HepG2 (cell line): ENCODE data around the gene FAM171A2. TPM values are rescaled to one million over a fixed set of nuclear protein-coding genes. Genes with fewer than 3 reads are reported as not detected.

Experiments used
- ATAC-seq: fragments of 200-7000 bp; cut with Tn5 transposase; 3 replicates; pipeline ENCODE4 v1.9.1; 2020; ENCODE audit warnings: mild to moderate bottlenecking, moderate library complexity
- BruUV-seq: library from RNA; stranded (reverse); fragments of 400-500 nt; replicated peaks from 2 replicates; lab custom pipeline; 2021; lab: Mats Ljungman, UMichigan
- CTCF ChIA-PET: fragments of 300-600 bp; formaldehyde crosslinking; extraction: SDS; loops from one replicate; lab custom pipeline; 2021; ENCODE audit warnings: low total read pairs, inconsistent platforms, low intra/inter-chr PET ratio; lab: Yijun Ruan, JAX
- POLR2A ChIA-PET: fragments of 350-600 bp; sonication (Branson Sonifier 250); formaldehyde crosslinking; loops from one replicate; lab custom pipeline; 2020; ENCODE audit warnings: antibody characterized with exemption, inconsistent platforms; lab: Yijun Ruan, JAX
- DNase-seq: peaks from one replicate; pipeline ENCODE4 v3.0.0-alpha.2; 2015; ENCODE audit warnings: low spot score
- FAIRE-seq: peaks from 3 replicates; lab custom pipeline; 2011; peaks lifted over from hg19 to GRCh38; lab: Jason Lieb, UNC
- H2AFZ ChIP-seq: one replicate; pipeline ENCODE4 v1.6.1; 2011; ENCODE audit warnings: low read length, inconsistent platforms
- H3K27ac ChIP-seq: fragments of 300-600 bp; 3 replicates; pipeline ENCODE4 v1.8.0; 2011; ENCODE audit warnings: mixed run types, mild to moderate bottlenecking, mixed read lengths, low read length, inconsistent platforms; ENCODE audit not compliant: insufficient read depth; ENCODE audit errors: extremely low read length
- H3K27me3 ChIP-seq, 2 experiments: fragments of 200-600 bp in 1 of 2; 2 replicates in 1 of 2; 3 replicates in 1 of 2; pipeline versions ENCODE4 v1.6.0 to v1.8.0; 2011; ENCODE audit warnings: low read length in 2 of 2, mild to moderate bottlenecking in 2 of 2, moderate library complexity in 2 of 2, inconsistent platforms in 1 of 2; ENCODE audit not compliant: insufficient read depth in 2 of 2, control insufficient read depth in 1 of 2
- H3K36me3 ChIP-seq, 2 experiments: fragments of 200-600 bp in 1 of 2; replicated peaks in 1 of 2; 2 replicates in 1 of 2; 3 replicates in 1 of 2; pipeline versions ENCODE4 v1.5.1 to v1.8.0; 2011; ENCODE audit warnings: low read length in 2 of 2, inconsistent platforms in 1 of 2; ENCODE audit not compliant: insufficient read depth in 2 of 2, control insufficient read depth in 1 of 2
- H3K4me1 ChIP-seq: 2 replicates; pipeline ENCODE4 v1.5.1; 2012; ENCODE audit warnings: low read length, inconsistent platforms; ENCODE audit not compliant: insufficient read depth
- H3K4me2 ChIP-seq: 2 replicates; pipeline ENCODE4 v1.6.0; 2011; ENCODE audit warnings: low read depth, low read length, inconsistent platforms
- H3K4me3 ChIP-seq, 3 experiments: fragments of 200-600 bp in 1 of 3; sonication (generic), shearing (Covaris generic) in 1 of 3; replicated peaks in 1 of 3; 2 replicates each; pipeline ENCODE4 v1.5.1; 2011 to 2016; ENCODE audit warnings: low read length in 3 of 3, inconsistent platforms in 2 of 3, low read depth in 2 of 3, mild to moderate bottlenecking in 2 of 3, control low read depth in 1 of 3, mixed read lengths in 1 of 3; ENCODE audit not compliant: insufficient read depth in 1 of 3
- H3K79me2 ChIP-seq: one replicate; pipeline ENCODE4 v1.6.1; 2011; ENCODE audit warnings: low read length, inconsistent platforms; ENCODE audit not compliant: insufficient read depth
- H3K9ac ChIP-seq: 2 replicates; pipeline ENCODE4 v1.6.0; 2011; ENCODE audit warnings: mild to moderate bottlenecking, low read depth, low read length, inconsistent platforms; ENCODE audit not compliant: insufficient read depth
- H3K9me3 ChIP-seq: 2 replicates; pipeline ENCODE4 v1.5.1; 2012; ENCODE audit warnings: mild to moderate bottlenecking, low read length
- H4K20me1 ChIP-seq: 2 replicates; pipeline ENCODE4 v1.6.0; 2011; ENCODE audit warnings: inconsistent platforms, mild to moderate bottlenecking, low read length, moderate library complexity; ENCODE audit not compliant: insufficient read depth
- CREB1 ChIP-seq, 2 experiments: fragments of 450-650 bp in 1 of 2; IDR thresholded peaks; 2 replicates each; pipeline ENCODE4 v1.6.1; 2016 to 2017; ENCODE audit warnings: control low read depth in 1 of 2, mild to moderate bottlenecking in 1 of 2, missing compliant biosample characterization in 1 of 2, missing genetic modification characterization in 1 of 2
- MBD4 ChIP-seq: IDR thresholded peaks from 2 replicates; pipeline ENCODE4 v1.6.1; 2012; ENCODE audit warnings: low read length, inconsistent platforms, borderline replicate concordance
- MXD4 ChIP-seq: IDR thresholded peaks from 2 replicates; pipeline ENCODE4 v1.6.1; 2016; ENCODE audit warnings: mild to moderate bottlenecking, missing biosample characterization, missing genetic modification reagents
- RAD51 ChIP-seq: fragments of 450-650 bp; IDR thresholded peaks from 2 replicates; pipeline ENCODE4 v1.6.1; 2016; ENCODE audit warnings: borderline replicate concordance
- SMAD3 ChIP-seq: sonication (generic); formaldehyde crosslinking; IDR thresholded peaks from 2 replicates; pipeline ENCODE4 v1.4.0; 2020; ENCODE audit warnings: missing genetic modification reagents
- SMAD9 ChIP-seq: sonication (generic); formaldehyde crosslinking; IDR thresholded peaks from 2 replicates; pipeline ENCODE4 v1.5.1; 2020; ENCODE audit warnings: mild to moderate bottlenecking, missing genetic modification reagents
- TFE3 ChIP-seq: IDR thresholded peaks from 2 replicates; pipeline ENCODE4 v1.6.1; 2016
- ZNF44 ChIP-seq: sonication (generic); formaldehyde crosslinking; IDR thresholded peaks from 2 replicates; pipeline ENCODE4 v1.5.1; 2020; ENCODE audit warnings: mild to moderate bottlenecking, missing genetic modification reagents
- ZNF577 ChIP-seq: sonication (generic); formaldehyde crosslinking; IDR thresholded peaks from 2 replicates; pipeline ENCODE4 v1.4.0; 2020; ENCODE audit warnings: mild to moderate bottlenecking, low read depth, missing genetic modification reagents, borderline replicate concordance
- ZNF747 ChIP-seq: sonication (generic); formaldehyde crosslinking; IDR thresholded peaks from 2 replicates; pipeline ENCODE4 v1.8.1; 2023; ENCODE audit warnings: missing genetic modification reagents, mild to moderate bottlenecking, borderline replicate concordance
- ZSCAN21 ChIP-seq: sonication (generic); formaldehyde crosslinking; IDR thresholded peaks from 2 replicates; pipeline ENCODE4 v1.8.0; 2022; ENCODE audit warnings: mild to moderate bottlenecking, missing genetic modification reagents, moderate library complexity, borderline replicate concordance
- WGBS: methylation state at CpG from one replicate; pipeline ENCODE4 v1.1.6; 2017; ENCODE audit warnings: low lambda C conversion rate; 5-methylcytosine and 5-hydroxymethylcytosine counted together
- in situ Hi-C: cut with HindIII; loops from 2 replicates; pipeline ENCODE4 v1.10.0; 2017; ENCODE audit warnings: low pct_unique_long_range_greater_than_20kb; ENCODE audit not compliant: extremely low pct_ligation_motif_present
- intact Hi-C: fragments of 100-400 bp; cut with micrococcal nuclease; formaldehyde crosslinking; loops from one replicate; pipeline ENCODE4 v1.10.0; 2022; ENCODE audit not compliant: unreplicated experiment
- polyA plus RNA-seq, 8 experiments: library from polyadenylated mRNA; depleted of rRNA in 3 of 8; stranded (reverse) in 7 of 8; unstranded in 1 of 8; fragments of >200 nt; fragmentation: Illumina TruSeq in 4 of 8; extraction: Trizol in 4 of 8; gene quantifications; 2 replicates each; pipeline versions ENCODE4 v1.2.1 to v1.2.3, GENCODE V29; 2011 to 2016; ENCODE audit warnings: low read depth in 4 of 8, missing spikeins in 1 of 8, mixed read lengths in 1 of 8; ENCODE audit not compliant: insufficient read depth in 1 of 8
- total RNA-seq, 5 experiments: library from RNA; depleted of rRNA; stranded (reverse); fragments of >200 nt; fragmentation: Illumina TruSeq; extraction: Trizol; gene quantifications; 2 replicates each; pipeline ENCODE4 v1.2.3, GENCODE V29; 2016; ENCODE audit warnings: low read depth in 1 of 5
- TF ChIP-seq, protein P1 (sequence below): sonication (generic); formaldehyde crosslinking; IDR thresholded peaks from 2 replicates; pipeline ENCODE4 v1.5.0; 2020; ENCODE audit warnings: missing genetic modification reagents

FAM171A2 gene
- total and polyA plus RNA-seq, 2 of the 13 experiments (the other 11 are each of a cell fraction or from before 2014, with no cell fraction given) = 1.8 to 3.6 TPM

GRCh38 chr17:44383861-44384260 is 20.2 kb upstream of the FAM171A2 start:
- DNase-seq = no peak
- intact Hi-C loops = no loop called here
- no peak overlapping the region for H3K4me2 ChIP-seq
- H3K79me2 ChIP-seq = no peaks in the 10 kb centered on the region
- no TSS peak for BruUV-seq
- CTCF ChIA-PET = no interaction called here
- in situ Hi-C loops = no loop called here
- no peaks in the 10 kb centered on the region for H4K20me1 ChIP-seq
- no peak for ATAC-seq
- peaks cover 19% of the 10 kb centered on the region for H3K4me1 ChIP-seq
- 58% methylated on average over 16 of the region's 16 CpGs for WGBS
- H3K9ac ChIP-seq = no peak overlapping the region
- POLR2A ChIA-PET = interaction anchor here (2.0 kb wide), 1 partner anchor 8 kb away, joined by 12 read pairs; no protein-coding TSS in a partner anchor
- TF ChIP-seq SMAD9 (CRISPR knock-in tag) (no peak), MBD4 (no peak), CREB1 (IDR thresholded peaks at IDR 0.05) (0 out of 2 replicates have a peak, but pooled peaks have one; percentile 16), CREB1 (CRISPR knock-in tag; IDR thresholded peaks at IDR 0.05) (no peak)
- H3K4me3 ChIP-seq = no peak overlapping the region
- no peaks in the 10 kb centered on the region for H3K36me3 ChIP-seq
- H3K27me3 ChIP-seq = peaks cover 20 to 67% of the 10 kb centered on the region in 2 experiments
- no peaks in the 10 kb centered on the region for H3K9me3 ChIP-seq
- FAIRE-seq = no peak
- no peak overlapping the region for H3K27ac ChIP-seq
- H2AFZ ChIP-seq = no peak overlapping the region

GRCh38 chr17:44383363-44383762 is 19.7 kb upstream of the FAM171A2 start:
- H3K27ac ChIP-seq = no peak overlapping the region
- H3K4me1 ChIP-seq = peaks cover 19% of the 10 kb centered on the region
- H3K79me2 ChIP-seq = no peaks in the 10 kb centered on the region
- no peaks in the 10 kb centered on the region for H4K20me1 ChIP-seq
- no peak for FAIRE-seq
- CTCF ChIA-PET = no interaction called here
- POLR2A ChIA-PET = no interaction called here
- in situ Hi-C loops = no loop called here
- peak; percentile 4; the same call in 1 of the 3 replicates for ATAC-seq
- 53% methylated on average over 15 of the region's 15 CpGs for WGBS
- intact Hi-C loops = no loop called here
- no peak overlapping the region for H3K4me3 ChIP-seq
- no TSS peak for BruUV-seq
- H3K27me3 ChIP-seq = peaks cover 20 to 71% of the 10 kb centered on the region in 2 experiments
- no peak overlapping the region for H3K9ac ChIP-seq
- H3K9me3 ChIP-seq = no peaks in the 10 kb centered on the region
- H2AFZ ChIP-seq = no peak overlapping the region
- DNase-seq = no peak
- H3K36me3 ChIP-seq = no peaks in the 10 kb centered on the region
- H3K4me2 ChIP-seq = no peak overlapping the region
- TF ChIP-seq, protein P1, sequence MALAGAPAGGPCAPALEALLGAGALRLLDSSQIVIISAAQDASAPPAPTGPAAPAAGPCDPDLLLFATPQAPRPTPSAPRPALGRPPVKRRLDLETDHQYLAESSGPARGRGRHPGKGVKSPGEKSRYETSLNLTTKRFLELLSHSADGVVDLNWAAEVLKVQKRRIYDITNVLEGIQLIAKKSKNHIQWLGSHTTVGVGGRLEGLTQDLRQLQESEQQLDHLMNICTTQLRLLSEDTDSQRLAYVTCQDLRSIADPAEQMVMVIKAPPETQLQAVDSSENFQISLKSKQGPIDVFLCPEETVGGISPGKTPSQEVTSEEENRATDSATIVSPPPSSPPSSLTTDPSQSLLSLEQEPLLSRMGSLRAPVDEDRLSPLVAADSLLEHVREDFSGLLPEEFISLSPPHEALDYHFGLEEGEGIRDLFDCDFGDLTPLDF (CRISPR knock-in tag) = no peak
- TF ChIP-seq TFE3 (CRISPR knock-in tag) (no peak), ZSCAN21 (CRISPR knock-in tag) (no peak), ZNF747 (CRISPR knock-in tag) (no peak), MXD4 (CRISPR knock-in tag) (no peak), ZNF44 (CRISPR knock-in tag) (no peak), SMAD3 (no peak), ZNF577 (CRISPR knock-in tag) (no peak), RAD51 (no peak)
